GM12864 (cell line): ENCODE results near the gene SMARCE1.
A peak's percentile ranks its signal among the peaks of the same experiment; 100 is the strongest.

ENCODE experiments used
- DNase-seq: peaks from one replicate; pipeline ENCODE4 v3.0.0-alpha.2; 2011; ENCODE audit warnings: low read depth
- H3K4me3 ChIP-seq: 2 replicates; pipeline ENCODE4 v1.5.1; 2011; ENCODE audit warnings: mild to moderate bottlenecking, low read depth, low read length, control low read depth
- CTCF ChIP-seq: IDR thresholded peaks from 2 replicates; pipeline ENCODE4 v1.5.1; 2011; ENCODE audit warnings: low read depth, mild to moderate bottlenecking, moderate library complexity, low read length, control low read depth, inconsistent platforms; ENCODE audit errors: missing control alignments

Gene SMARCE1

GRCh38 chr17:40647624-40648383 lies at the start of gene SMARCE1:
Gene SMARCE1 (minus strand): TSS chr17:40647818. CDS start chr17:40645802, 2,016 bp downstream.
- DNase-seq = peak; percentile 43
- no peak for TF ChIP-seq CTCF
- peak within 1 kb of the TSS; percentile 84 for H3K4me3 ChIP-seq

- H3K4me3 ChIP-seq = no peak overlapping the region
- TF ChIP-seq CTCF = no peak
- DNase-seq = no peak
Observed at GRCh38 chr17:40697297-40697696, 49.7 kb upstream of the SMARCE1 start.

GRCh38 chr17:40696651-40697072 lies 49.0 kb upstream of the SMARCE1 start:
- DNase-seq = no peak
- no peak overlapping the region for H3K4me3 ChIP-seq
- TF ChIP-seq CTCF = no peak

GRCh38 chr17:40695874-40696472 lies 48.4 kb upstream of the SMARCE1 start:
- no peak overlapping the region for H3K4me3 ChIP-seq
- TF ChIP-seq CTCF = no peak
- DNase-seq = no peak

- no peak for DNase-seq
- H3K4me3 ChIP-seq = no peak overlapping the region
- TF ChIP-seq CTCF = no peak
Observed at GRCh38 chr17:40694584-40694983, 47.0 kb upstream of the SMARCE1 start.

- H3K4me3 ChIP-seq = no peak overlapping the region
- DNase-seq = no peak
- TF ChIP-seq CTCF = no peak
Observed at GRCh38 chr17:40687106-40687505, 39.5 kb upstream of the SMARCE1 start.

GRCh38 chr17:40686192-40686591 lies 38.6 kb upstream of the SMARCE1 start:
- no peak for DNase-seq
- no peak overlapping the region for H3K4me3 ChIP-seq
- no peak for TF ChIP-seq CTCF
